IgD-negative memory B cell (primary cell): ENCODE results near the gene ZNF507. TPM values are rescaled to one million over a fixed set of nuclear protein-coding genes. Genes with fewer than 3 reads are reported as not detected.

Experiments used
- H3K27ac Mint-ChIP-seq, 3 donors: one replicate each; pipeline ENCODE4 v1.8.0; 2020 to 2022; ENCODE audit warnings: mild to moderate bottlenecking in 3 of 3, mixed read lengths in 3 of 3, moderate library complexity in 1 of 3
- H3K27me3 Mint-ChIP-seq: one replicate; pipeline ENCODE4 v1.8.0; 2021; ENCODE audit warnings: mixed read lengths
- H3K36me3 Mint-ChIP-seq: one replicate; pipeline ENCODE4 v1.8.0; 2020; ENCODE audit warnings: mild to moderate bottlenecking, mixed read lengths
- H3K4me1 Mint-ChIP-seq, 3 donors: one replicate each; pipeline ENCODE4 v1.8.0; 2020 to 2022; ENCODE audit warnings: mixed read lengths in 3 of 3, mild to moderate bottlenecking in 1 of 3
- H3K4me3 Mint-ChIP-seq, 4 donors: one replicate each; pipeline ENCODE4 v1.8.0; 2020 to 2022; ENCODE audit warnings: mild to moderate bottlenecking in 4 of 4, mixed read lengths in 4 of 4, moderate library complexity in 3 of 4
- H3K9me3 Mint-ChIP-seq, 3 donors: one replicate each; pipeline ENCODE4 v1.8.0; 2020 to 2021; ENCODE audit warnings: mixed read lengths in 3 of 3, mild to moderate bottlenecking in 1 of 3
- polyA plus RNA-seq: library from polyadenylated mRNA; unstranded; fragments of 300-500 nt; fragmentation: Illumina TruSeq; gene quantifications from one replicate; pipeline ENCODE4 v1.2.3, GENCODE V29; 2021

The ZNF507 gene
- polyA plus RNA-seq, 1 donor from 2014 or later = 6.9 TPM

DNA sequence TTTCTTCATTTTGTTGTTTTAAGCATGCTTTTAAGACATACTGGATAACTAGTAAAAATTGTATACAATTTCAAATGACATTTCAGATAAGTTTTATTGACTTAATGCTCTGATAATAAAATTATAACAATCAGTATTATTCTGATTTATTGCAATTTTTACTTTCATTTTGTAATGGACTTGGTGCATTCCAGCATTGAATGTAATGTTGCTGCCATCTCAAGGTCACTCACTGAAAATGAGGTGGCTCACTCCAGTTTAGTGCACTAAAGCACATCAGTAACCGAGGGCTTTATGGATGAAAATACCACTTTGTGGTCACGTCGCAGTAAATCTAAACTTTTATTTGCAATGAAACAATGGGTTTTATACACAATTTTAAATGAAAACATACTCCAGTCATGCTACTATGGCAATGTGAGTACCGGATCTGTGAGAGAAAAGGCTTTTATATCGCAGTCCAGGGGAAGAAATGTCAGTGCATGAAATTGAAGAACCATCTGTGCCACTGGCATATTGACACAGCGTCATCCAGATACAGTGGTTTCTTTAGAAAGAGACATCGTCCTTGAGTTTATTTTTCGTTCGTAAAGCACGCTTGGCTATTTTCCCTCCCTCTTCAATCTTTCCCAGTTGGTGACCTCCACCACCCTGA lies 20.7 kb upstream of the ZNF507 start:
- no peaks in the 10 kb centered on the region for H3K36me3 Mint-ChIP-seq
- H3K9me3 Mint-ChIP-seq = peaks cover 0 to 1% (median 0%) of the 10 kb centered on the region in 3 donors
- no peak overlapping the region for H3K4me3 Mint-ChIP-seq
- peaks cover 8% of the 10 kb centered on the region for H3K27me3 Mint-ChIP-seq
- H3K27ac Mint-ChIP-seq = no peak overlapping the region
- H3K4me1 Mint-ChIP-seq = no peaks in the 10 kb centered on the region

DNA sequence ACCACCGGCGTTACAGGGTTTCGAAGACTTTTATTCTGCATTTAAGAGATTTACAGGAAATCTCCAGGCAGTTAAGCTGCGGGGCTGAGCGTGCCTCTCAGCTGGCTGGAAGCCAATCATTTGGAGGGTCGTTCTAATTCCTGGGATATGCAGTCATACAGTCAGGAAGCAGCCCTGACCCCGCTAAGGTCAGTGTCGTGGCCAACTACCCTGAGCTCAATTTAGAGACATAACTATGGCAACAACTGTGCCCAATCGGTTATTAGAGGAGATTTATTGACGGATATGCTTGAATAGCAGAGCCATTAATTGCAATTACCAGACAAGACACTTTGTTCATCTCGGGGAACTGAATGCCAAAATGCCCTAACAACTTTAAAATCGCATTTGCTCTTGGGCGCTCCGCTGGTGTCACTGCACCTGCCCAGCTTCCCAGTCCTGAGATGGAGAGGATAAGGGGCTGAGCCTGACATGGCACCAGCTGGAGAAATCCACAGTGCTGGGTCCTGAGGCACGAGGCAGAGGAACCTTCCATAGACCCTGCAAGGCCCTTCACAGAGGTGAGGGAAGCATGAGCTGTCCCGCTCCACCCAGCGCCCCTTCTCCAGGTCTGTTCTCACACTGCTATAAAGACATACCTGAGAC lies 15.1 kb upstream of the ZNF507 start:
- no peak overlapping the region for H3K4me3 Mint-ChIP-seq
- no peaks in the 10 kb centered on the region for H3K4me1 Mint-ChIP-seq
- peaks cover 11% of the 10 kb centered on the region for H3K27me3 Mint-ChIP-seq
- peaks cover 0 to 1% (median 0%) of the 10 kb centered on the region in 3 donors for H3K9me3 Mint-ChIP-seq
- no peak overlapping the region for H3K27ac Mint-ChIP-seq
- H3K36me3 Mint-ChIP-seq = no peaks in the 10 kb centered on the region

DNA sequence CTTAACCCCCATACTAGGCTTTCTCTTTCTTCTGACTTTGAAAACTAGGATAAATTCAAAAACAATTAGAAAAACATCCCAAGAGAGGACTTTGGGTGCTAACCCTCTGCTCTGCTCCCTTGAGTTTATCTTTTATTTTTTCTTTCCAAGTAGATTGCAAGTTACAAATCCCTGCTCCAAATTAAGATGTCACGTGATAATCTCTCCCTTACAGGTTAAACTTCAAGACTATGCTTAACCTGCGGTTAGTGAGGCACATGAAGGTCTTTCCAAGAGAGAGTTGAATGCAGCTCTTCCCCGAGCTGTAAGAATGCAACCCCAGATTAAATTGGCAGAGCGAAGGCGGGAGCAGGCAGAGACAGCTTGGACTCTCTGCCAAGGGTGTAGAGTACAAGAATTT lies 12.2 kb upstream of the ZNF507 start:
- Mint-ChIP-seq H3K4me3 (no peak overlapping the region), H3K36me3 (no peaks in the 10 kb centered on the region), H3K27ac (no peak overlapping the region), H3K9me3 (no peaks in the 10 kb centered on the region), H3K4me1 (no peaks in the 10 kb centered on the region), H3K27me3 (peaks cover 6% of the 10 kb centered on the region)

DNA sequence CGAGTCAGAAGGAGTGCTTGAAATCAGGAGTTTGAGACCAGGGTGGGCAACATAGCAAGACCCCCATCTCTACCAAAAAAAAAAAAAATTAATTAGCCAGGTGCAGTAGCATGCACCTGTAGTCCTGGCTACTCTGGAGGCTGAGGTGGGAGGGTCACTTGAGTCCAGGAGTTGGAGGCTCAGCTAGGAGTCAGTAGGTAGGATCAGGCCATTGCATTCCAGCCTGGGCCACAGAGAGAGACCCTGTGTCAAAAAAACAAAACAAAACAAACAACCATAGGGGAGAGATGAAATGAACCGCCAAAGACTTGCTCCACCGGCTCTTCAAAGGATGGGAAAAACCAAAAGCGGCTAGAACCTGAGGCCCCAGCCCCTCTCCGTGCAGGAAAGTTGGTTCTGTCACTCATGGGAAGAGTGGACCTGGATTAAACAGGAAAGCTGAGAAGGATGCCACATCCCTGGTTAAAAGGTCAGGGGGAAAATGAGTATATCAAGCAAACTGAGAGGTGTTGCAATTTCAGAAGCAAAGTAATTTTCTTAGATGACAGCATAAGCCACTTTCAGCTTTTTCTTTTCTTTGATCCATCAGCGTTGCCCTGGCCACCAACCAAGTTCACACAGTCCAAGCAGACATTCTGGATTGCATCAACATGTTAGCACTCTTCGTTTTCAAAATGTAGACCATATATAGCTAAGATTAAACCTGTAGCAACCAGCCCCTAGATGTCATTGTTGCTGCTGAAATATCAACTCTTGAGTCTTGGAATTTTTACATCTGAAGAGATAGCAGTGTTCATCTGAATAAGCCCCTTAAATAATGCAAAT lies 8.9 kb upstream of the ZNF507 start:
- no peaks in the 10 kb centered on the region for H3K36me3 Mint-ChIP-seq
- peaks cover 2% of the 10 kb centered on the region for H3K27me3 Mint-ChIP-seq
- no peaks in the 10 kb centered on the region for H3K9me3 Mint-ChIP-seq
- H3K4me3 Mint-ChIP-seq = no peak overlapping the region
- H3K27ac Mint-ChIP-seq = no peak overlapping the region
- H3K4me1 Mint-ChIP-seq = no peaks in the 10 kb centered on the region

DNA sequence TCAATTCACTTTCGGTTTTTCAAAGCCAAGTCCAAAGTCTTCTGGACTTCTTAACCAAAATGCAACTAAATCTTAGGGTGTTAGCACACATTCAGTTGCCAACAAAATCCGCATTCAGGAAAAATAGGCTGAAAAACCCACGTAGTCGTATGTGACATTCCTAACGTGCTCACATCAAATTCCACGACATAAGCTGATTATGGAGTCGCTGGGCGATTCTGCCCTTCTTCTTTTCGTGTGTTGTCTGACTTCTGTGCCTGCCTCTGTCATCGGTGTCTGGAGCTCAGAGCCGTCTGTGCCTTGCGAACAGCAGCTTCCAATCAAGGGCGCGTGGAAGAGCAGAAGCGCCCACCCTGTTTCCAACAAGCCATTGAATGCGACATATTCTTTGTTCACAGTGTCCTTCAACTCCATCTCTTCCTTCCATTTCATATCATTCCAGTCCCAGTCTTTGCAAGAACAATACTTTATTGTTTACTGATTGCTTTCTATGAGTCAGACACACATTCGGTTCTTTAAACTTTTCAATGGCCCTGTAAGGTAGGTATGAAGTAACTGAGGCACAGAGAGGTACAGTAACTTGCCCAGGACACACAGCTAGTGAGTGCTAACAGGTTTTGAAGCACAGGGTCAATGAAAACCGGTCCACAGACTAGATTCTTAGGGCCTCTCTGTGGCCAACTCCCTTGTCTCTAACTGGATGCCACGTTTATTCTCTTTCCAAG lies 8.2 kb upstream of the ZNF507 start:
- no peak overlapping the region for H3K4me3 Mint-ChIP-seq
- H3K27ac Mint-ChIP-seq = no peak overlapping the region
- no peaks in the 10 kb centered on the region for H3K4me1 Mint-ChIP-seq
- H3K27me3 Mint-ChIP-seq = no peaks in the 10 kb centered on the region
- no peaks in the 10 kb centered on the region for H3K36me3 Mint-ChIP-seq
- H3K9me3 Mint-ChIP-seq = no peaks in the 10 kb centered on the region

DNA sequence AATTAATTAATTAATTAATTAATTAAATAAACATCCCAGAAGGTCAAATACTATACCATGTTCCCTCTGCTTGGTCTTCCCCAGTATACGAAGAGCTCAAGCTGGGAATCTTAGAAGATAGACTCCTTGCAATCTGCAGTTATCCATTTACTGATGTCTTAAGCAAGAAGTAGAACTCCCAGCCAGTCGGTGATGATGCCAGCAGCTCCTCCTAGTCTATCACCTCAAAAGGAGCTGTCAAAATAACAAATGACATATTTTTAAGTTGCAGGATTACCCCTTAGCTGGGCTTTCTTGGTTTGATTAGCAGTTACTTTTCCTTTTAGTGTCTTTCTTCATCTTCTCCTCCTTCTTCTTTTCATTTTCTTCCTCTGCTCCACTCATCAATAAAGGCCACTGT lies 6.0 kb upstream of the ZNF507 start:
- Mint-ChIP-seq H3K9me3 (no peaks in the 10 kb centered on the region), H3K4me3 (no peak overlapping the region), H3K27me3 (peaks cover 1% of the 10 kb centered on the region), H3K36me3 (no peaks in the 10 kb centered on the region), H3K4me1 (no peaks in the 10 kb centered on the region), H3K27ac (no peak overlapping the region)

DNA sequence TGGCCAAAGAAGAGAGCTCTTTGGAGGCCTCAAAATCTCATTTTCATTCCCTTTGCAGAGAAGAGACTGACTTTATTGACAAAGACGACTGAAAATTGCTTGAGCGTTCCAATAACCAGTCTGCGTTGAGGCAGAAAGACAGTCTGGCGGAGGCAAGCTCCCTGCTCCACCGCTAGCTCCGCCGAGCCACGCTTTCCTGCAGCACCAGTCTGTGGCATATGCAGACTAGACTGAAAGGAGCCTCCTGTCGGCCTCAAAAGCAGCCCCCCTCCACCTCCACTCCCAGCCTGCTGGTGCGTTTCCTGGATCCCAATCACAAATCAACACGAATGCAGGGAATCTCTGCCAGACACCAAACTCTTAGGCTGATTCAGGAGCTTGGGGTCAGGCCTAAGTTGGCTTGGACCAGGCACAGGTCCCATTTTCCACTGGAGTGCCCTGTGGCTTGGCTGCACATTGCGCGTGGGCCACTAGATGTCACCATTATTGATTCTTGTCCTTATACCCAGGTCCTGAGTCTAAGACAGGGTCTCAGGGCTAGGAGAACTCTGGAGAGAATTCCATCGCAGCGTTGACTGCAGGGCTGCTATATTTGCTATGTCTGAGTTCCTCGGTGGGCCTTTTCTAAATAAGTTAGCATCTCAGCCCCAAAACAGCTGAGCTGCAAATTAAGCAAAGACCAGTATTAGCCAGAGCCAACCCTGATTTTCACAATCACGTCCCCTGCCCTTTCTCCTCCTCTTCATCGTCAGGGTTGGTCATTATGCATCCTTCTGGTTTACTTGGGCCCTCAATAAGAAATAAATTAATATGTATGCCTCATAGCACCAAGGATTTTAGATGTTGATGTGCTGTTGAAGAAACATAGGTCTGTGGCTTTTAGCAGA lies 5.2 kb upstream of the ZNF507 start:
- Mint-ChIP-seq H3K4me3 (peak overlapping the region in 2 of 4 donors; percentile 11 to 46), H3K27me3 (peaks cover 1% of the 10 kb centered on the region), H3K4me1 (peaks cover 0 to 1% (median 0%) of the 10 kb centered on the region in 3 donors), H3K27ac (peak overlapping the region in 2 of 3 donors; percentile 6 to 27), H3K9me3 (no peaks in the 10 kb centered on the region), H3K36me3 (no peaks in the 10 kb centered on the region)

DNA sequence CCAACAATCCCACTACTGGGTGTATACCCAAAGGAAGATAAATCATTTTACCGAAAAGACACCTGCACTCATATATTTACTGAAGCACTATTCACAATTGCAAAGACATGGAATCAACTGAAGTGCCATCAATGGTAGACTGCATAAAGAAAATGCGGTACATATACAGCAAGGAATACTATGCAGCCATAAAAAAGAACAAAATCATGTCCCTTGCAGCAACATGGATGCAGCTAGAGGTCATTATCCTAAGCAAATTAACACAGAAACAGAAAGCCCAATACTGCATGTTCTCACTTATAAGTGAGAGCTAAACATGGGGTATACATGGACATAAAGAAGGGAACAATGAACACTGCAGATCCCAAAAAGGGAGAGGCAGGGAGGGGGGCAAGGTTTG lies 2.7 kb upstream of the ZNF507 start:
- Mint-ChIP-seq H3K27me3 (peaks cover 1% of the 10 kb centered on the region), H3K36me3 (peaks cover 2% of the 10 kb centered on the region), H3K9me3 (no peaks in the 10 kb centered on the region), H3K4me3 (peak overlapping the region in 1 of 4 donors; percentile 10), H3K27ac (no peak overlapping the region), H3K4me1 (peaks cover 6 to 17% (median 7%) of the 10 kb centered on the region in 3 donors)

DNA sequence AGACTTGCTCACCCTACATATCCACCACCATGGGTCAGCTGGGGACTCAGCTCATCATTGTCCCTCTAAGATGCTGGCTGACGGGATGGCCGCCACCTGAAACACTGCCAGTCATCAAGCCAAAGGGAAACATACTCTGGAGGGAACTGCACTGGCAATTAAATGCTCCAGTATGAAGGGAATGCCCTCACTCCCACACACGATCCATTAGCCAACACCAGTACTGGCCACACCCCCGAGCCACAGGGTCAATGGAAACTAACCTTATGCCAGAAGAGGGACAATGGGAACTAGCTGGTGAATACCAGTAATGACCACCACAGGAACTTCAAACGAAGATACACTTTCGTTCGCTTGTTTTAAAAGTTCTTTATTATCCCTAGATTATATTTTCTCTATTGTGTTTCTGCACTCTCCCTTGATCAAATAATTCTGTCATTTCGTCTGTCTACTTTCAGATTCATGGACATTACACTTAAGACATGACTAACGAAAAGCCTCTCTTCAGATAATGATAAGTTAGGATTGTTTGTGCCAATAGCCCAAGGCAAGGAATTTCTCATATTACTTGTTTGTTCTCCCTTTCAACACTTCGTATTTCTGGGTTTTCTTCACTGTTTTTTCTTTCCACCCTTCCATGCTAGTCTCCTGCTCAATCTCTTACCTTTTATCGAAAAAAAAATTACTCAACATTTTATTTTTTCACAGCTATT lies 1.7 kb upstream of the ZNF507 start:
- H3K4me3 Mint-ChIP-seq = peak overlapping the region in 1 of 4 donors; percentile 99
- H3K27ac Mint-ChIP-seq = peak overlapping the region in 1 of 3 donors; percentile 95
- H3K36me3 Mint-ChIP-seq = peaks cover 4% of the 10 kb centered on the region
- peaks cover 1% of the 10 kb centered on the region for H3K27me3 Mint-ChIP-seq
- no peaks in the 10 kb centered on the region for H3K9me3 Mint-ChIP-seq
- H3K4me1 Mint-ChIP-seq = peaks cover 7 to 20% (median 7%) of the 10 kb centered on the region in 3 donors

DNA sequence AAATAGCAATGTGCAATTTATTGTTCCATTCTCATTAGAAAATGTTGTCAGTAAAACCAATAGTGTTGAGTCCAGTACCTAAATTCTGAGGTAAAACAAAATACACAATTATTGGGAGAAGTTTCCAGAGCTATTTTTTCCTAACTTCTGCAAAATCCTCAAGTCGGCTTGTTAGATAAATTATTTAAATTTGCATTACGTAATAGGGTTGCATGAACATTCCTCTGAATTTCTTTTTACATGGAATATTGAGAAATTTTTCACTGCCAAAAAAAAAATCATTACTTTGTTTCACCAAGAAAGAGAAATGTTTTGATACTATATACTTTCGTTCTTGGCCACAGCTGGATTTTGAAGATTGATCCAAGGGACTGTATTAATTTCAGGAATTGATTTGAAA lies 1.5 kb downstream of the ZNF507 start:
- H3K36me3 Mint-ChIP-seq = peaks cover 8% of the 10 kb centered on the region
- H3K27ac Mint-ChIP-seq = peak overlapping the region in 2 of 3 donors; percentile 39 to 95
- peaks cover 20 to 44% (median 26%) of the 10 kb centered on the region in 3 donors for H3K4me1 Mint-ChIP-seq
- peaks cover 1% of the 10 kb centered on the region for H3K27me3 Mint-ChIP-seq
- H3K9me3 Mint-ChIP-seq = no peaks in the 10 kb centered on the region
- H3K4me3 Mint-ChIP-seq = peak overlapping the region; percentile 52 to 99 (median 95)

DNA sequence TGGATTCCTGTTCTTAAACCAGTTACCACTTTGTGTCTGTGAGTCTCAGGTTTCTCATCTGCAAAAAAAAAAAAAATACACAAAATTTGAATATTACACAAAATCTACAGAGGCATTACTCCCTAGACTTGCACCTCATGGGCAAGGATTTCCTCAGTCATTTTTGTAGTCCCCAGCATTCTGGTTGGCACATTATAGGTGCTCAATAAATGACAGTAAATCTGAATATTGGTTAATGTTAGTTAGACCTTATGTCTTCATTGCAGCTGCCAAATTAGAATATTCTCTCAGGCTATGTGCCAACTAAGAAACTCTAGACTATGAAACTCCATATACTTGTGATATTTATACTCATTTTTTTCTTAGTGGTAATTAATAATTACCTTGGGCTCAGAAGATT lies 2.2 kb downstream of the ZNF507 start:
- H3K4me3 Mint-ChIP-seq = peak overlapping the region in 1 of 4 donors; percentile 99
- peaks cover 1% of the 10 kb centered on the region for H3K27me3 Mint-ChIP-seq
- no peaks in the 10 kb centered on the region for H3K9me3 Mint-ChIP-seq
- peaks cover 24 to 51% (median 31%) of the 10 kb centered on the region in 3 donors for H3K4me1 Mint-ChIP-seq
- H3K27ac Mint-ChIP-seq = no peak overlapping the region
- peaks cover 11% of the 10 kb centered on the region for H3K36me3 Mint-ChIP-seq

DNA sequence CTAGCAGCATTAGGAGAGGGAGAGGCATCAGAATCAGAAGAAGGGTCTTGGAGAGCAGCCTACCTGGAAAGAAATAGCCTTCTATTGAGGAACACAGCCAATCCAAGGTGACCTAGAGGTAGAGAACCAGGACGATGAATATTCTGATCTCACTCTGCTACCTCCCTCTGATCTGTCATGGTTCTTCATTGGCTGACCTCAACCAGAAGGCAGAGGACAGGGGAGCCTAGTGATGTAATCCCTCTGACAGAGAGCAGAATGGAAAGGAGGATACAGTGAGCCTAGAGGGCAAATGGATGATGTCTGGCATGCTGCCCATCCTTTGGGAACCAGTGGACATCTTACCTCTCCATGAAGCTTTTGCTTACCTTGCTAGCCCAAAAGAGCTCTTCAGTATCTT lies 3.6 kb downstream of the ZNF507 start:
- no peak overlapping the region for H3K27ac Mint-ChIP-seq
- H3K27me3 Mint-ChIP-seq = no peaks in the 10 kb centered on the region
- H3K9me3 Mint-ChIP-seq = no peaks in the 10 kb centered on the region
- H3K36me3 Mint-ChIP-seq = peaks cover 18% of the 10 kb centered on the region
- H3K4me1 Mint-ChIP-seq = peaks cover 26 to 57% (median 35%) of the 10 kb centered on the region in 3 donors
- peak overlapping the region in 2 of 4 donors; percentile 35 to 67 for H3K4me3 Mint-ChIP-seq

DNA sequence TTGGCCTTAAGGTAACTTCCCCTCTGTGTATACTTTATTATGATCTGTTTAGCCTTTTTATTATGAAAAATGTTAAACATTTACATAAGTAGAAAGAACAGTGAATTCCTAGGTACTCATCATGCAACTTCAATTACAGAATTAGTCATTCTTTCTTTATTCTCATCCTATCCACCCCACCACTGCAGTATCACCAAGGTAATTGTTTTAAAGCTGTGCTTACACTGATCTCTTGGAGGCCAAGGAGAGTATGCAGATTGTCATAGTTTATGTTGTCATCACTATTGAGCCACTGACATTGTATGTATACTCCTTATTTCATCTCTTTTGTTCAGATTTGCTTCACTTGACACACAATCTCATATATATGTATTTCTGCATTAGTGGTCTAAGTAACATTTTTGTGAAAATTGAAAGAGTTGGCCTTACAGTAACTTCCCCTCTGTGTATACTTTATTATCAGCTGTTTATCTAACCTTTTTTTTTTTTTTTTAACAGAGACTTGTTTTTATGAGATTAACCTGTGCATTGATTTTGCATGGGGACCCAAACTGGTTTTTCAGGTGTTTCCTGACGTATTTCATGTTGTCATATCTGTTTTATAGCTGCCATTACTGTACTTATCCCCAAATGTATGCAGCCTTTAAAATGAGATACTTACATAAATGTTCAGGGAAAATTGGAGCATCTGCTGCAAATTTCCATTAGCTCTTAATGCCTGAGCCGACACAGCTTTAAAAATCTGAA lies 4.5 kb downstream of the ZNF507 start:
- H3K36me3 Mint-ChIP-seq = peaks cover 20% of the 10 kb centered on the region
- peak overlapping the region in 1 of 4 donors; percentile 35 for H3K4me3 Mint-ChIP-seq
- H3K4me1 Mint-ChIP-seq = peaks cover 26 to 59% (median 34%) of the 10 kb centered on the region in 3 donors
- no peaks in the 10 kb centered on the region for H3K9me3 Mint-ChIP-seq
- H3K27ac Mint-ChIP-seq = peak overlapping the region in 1 of 3 donors; percentile 65
- H3K27me3 Mint-ChIP-seq = no peaks in the 10 kb centered on the region
